ENCODE results near the gene LTN1.
"Not testable (repeated sequence)": the region's sequence is repeated elsewhere in the genome, so short reads cannot be mapped to it uniquely, and the experiment has no call there.

The LTN1 gene

GRCh38 chr21:28932717-28933116 is 60.0 kb downstream of the LTN1 start:
- no peaks in the 10 kb centered on the region for H3K27me3 ChIP-seq (ENCODE audit: control insufficient read depth, insufficient read depth, low read length)
- H3K36me3 ChIP-seq (ENCODE audit: control insufficient read depth, insufficient read depth, low read length): no peaks in the 10 kb centered on the region
- no peak for DNase-seq (ENCODE audit: low read depth, low spot score)
- no peak overlapping the region for H3K4me3 ChIP-seq (ENCODE audit: low read length)
- H3K9me3 ChIP-seq (ENCODE audit: control insufficient read depth, insufficient read depth, low read length): no peaks in the 10 kb centered on the region
- H3K4me1 ChIP-seq (ENCODE audit: control insufficient read depth, insufficient read depth, low read length): no peaks in the 10 kb centered on the region
- no CpG with 5 or more reads among the region's 2 CpGs for WGBS (ENCODE audit: insufficient coverage, insufficient read length)
- H3K27ac ChIP-seq (ENCODE audit: low read length): no peak overlapping the region

GRCh38 chr21:28931708-28932372 is 60.8 kb downstream of the LTN1 start:
- H3K4me1 ChIP-seq (ENCODE audit: control insufficient read depth, insufficient read depth, low read length); H3K4me3 ChIP-seq (ENCODE audit: low read length); H3K27me3 ChIP-seq (ENCODE audit: control insufficient read depth, insufficient read depth, low read length); H3K36me3 ChIP-seq (ENCODE audit: control insufficient read depth, insufficient read depth, low read length); H3K27ac ChIP-seq (ENCODE audit: low read length); H3K9me3 ChIP-seq (ENCODE audit: control insufficient read depth, insufficient read depth, low read length); DNase-seq (ENCODE audit: low read depth, low spot score): not testable (repeated sequence)
- WGBS (ENCODE audit: insufficient coverage, insufficient read length): no CpG with 5 or more reads among the region's 6 CpGs

- Histone ChIP-seq H3K27ac (ENCODE audit: low read length) (no peak overlapping the region), H3K4me1 (ENCODE audit: control insufficient read depth, insufficient read depth, low read length) (no peaks in the 10 kb centered on the region), H3K36me3 (ENCODE audit: control insufficient read depth, insufficient read depth, low read length) (no peaks in the 10 kb centered on the region), H3K4me3 (ENCODE audit: low read length) (no peak overlapping the region), H3K9me3 (ENCODE audit: control insufficient read depth, insufficient read depth, low read length) (no peaks in the 10 kb centered on the region), H3K27me3 (ENCODE audit: control insufficient read depth, insufficient read depth, low read length) (no peaks in the 10 kb centered on the region)
- DNase-seq (ENCODE audit: low read depth, low spot score): no peak
- WGBS (ENCODE audit: insufficient coverage, insufficient read length): no CpG with 5 or more reads among the region's 3 CpGs
Observed at GRCh38 chr21:28928578-28929420, 63.9 kb downstream of the LTN1 start.

GRCh38 chr21:28927130-28927529 is 65.5 kb downstream of the LTN1 start:
- no peak overlapping the region for H3K27ac ChIP-seq (ENCODE audit: low read length)
- DNase-seq (ENCODE audit: low read depth, low spot score): no peak
- H3K4me1 ChIP-seq (ENCODE audit: control insufficient read depth, insufficient read depth, low read length): peaks cover 2% of the 10 kb centered on the region; the same call in 1 of the 2 replicates
- H3K9me3 ChIP-seq (ENCODE audit: control insufficient read depth, insufficient read depth, low read length): no peaks in the 10 kb centered on the region
- H3K27me3 ChIP-seq (ENCODE audit: control insufficient read depth, insufficient read depth, low read length): no peaks in the 10 kb centered on the region
- WGBS (ENCODE audit: insufficient coverage, insufficient read length): no CpG with 5 or more reads among the region's 1 CpG
- no peaks in the 10 kb centered on the region for H3K36me3 ChIP-seq (ENCODE audit: control insufficient read depth, insufficient read depth, low read length)
- no peak overlapping the region for H3K4me3 ChIP-seq (ENCODE audit: low read length)

GRCh38 chr21:28923439-28923975 is 69.2 kb downstream of the LTN1 start:
- Histone ChIP-seq H3K9me3 (ENCODE audit: control insufficient read depth, insufficient read depth, low read length) (no peaks in the 10 kb centered on the region), H3K36me3 (ENCODE audit: control insufficient read depth, insufficient read depth, low read length) (no peaks in the 10 kb centered on the region), H3K27me3 (ENCODE audit: control insufficient read depth, insufficient read depth, low read length) (no peaks in the 10 kb centered on the region), H3K4me1 (ENCODE audit: control insufficient read depth, insufficient read depth, low read length) (peaks cover 2% of the 10 kb centered on the region; the same call in 1 of the 2 replicates), H3K4me3 (ENCODE audit: low read length) (no peak overlapping the region), H3K27ac (ENCODE audit: low read length) (no peak overlapping the region)
- DNase-seq (ENCODE audit: low read depth, low spot score): no peak

- peaks cover 2% of the 10 kb centered on the region; the same call in 1 of the 2 replicates for H3K4me1 ChIP-seq (ENCODE audit: control insufficient read depth, insufficient read depth, low read length)
- DNase-seq (ENCODE audit: low read depth, low spot score): peak; percentile 72
- H3K27me3 ChIP-seq (ENCODE audit: control insufficient read depth, insufficient read depth, low read length): no peaks in the 10 kb centered on the region
- no peak overlapping the region for H3K4me3 ChIP-seq (ENCODE audit: low read length)
- no CpG with 5 or more reads among the region's 7 CpGs for WGBS (ENCODE audit: insufficient coverage, insufficient read length)
- no peaks in the 10 kb centered on the region for H3K9me3 ChIP-seq (ENCODE audit: control insufficient read depth, insufficient read depth, low read length)
- H3K27ac ChIP-seq (ENCODE audit: low read length): no peak overlapping the region
- H3K36me3 ChIP-seq (ENCODE audit: control insufficient read depth, insufficient read depth, low read length): no peaks in the 10 kb centered on the region
Observed at GRCh38 chr21:28922368-28922767, 70.3 kb downstream of the LTN1 start.

- 100% methylated on average over 1 of the region's 4 CpGs for WGBS (ENCODE audit: insufficient coverage, insufficient read length)
- no peak overlapping the region for H3K4me3 ChIP-seq (ENCODE audit: low read length)
- H3K4me1 ChIP-seq (ENCODE audit: control insufficient read depth, insufficient read depth, low read length): no peaks in the 10 kb centered on the region
- H3K27me3 ChIP-seq (ENCODE audit: control insufficient read depth, insufficient read depth, low read length): no peaks in the 10 kb centered on the region
- no peak for DNase-seq (ENCODE audit: low read depth, low spot score)
- no peaks in the 10 kb centered on the region for H3K9me3 ChIP-seq (ENCODE audit: control insufficient read depth, insufficient read depth, low read length)
- no peaks in the 10 kb centered on the region for H3K36me3 ChIP-seq (ENCODE audit: control insufficient read depth, insufficient read depth, low read length)
- H3K27ac ChIP-seq (ENCODE audit: low read length): no peak overlapping the region
Observed at GRCh38 chr21:28916150-28916893, 76.4 kb downstream of the LTN1 start.

GRCh38 chr21:28913071-28913470 is 79.6 kb downstream of the LTN1 start:
- Histone ChIP-seq H3K4me3 (ENCODE audit: low read length) (no peak overlapping the region), H3K27ac (ENCODE audit: low read length) (no peak overlapping the region), H3K4me1 (ENCODE audit: control insufficient read depth, insufficient read depth, low read length) (no peaks in the 10 kb centered on the region), H3K9me3 (ENCODE audit: control insufficient read depth, insufficient read depth, low read length) (no peaks in the 10 kb centered on the region), H3K36me3 (ENCODE audit: control insufficient read depth, insufficient read depth, low read length) (no peaks in the 10 kb centered on the region), H3K27me3 (ENCODE audit: control insufficient read depth, insufficient read depth, low read length) (no peaks in the 10 kb centered on the region)
- no CpG with 5 or more reads among the region's 2 CpGs for WGBS (ENCODE audit: insufficient coverage, insufficient read length)
- DNase-seq (ENCODE audit: low read depth, low spot score): no peak

- H3K4me3 ChIP-seq (ENCODE audit: low read length): no peak overlapping the region
- no CpG with 5 or more reads among the region's 4 CpGs for whole genome bisulfite sequencing (ENCODE audit: insufficient coverage, insufficient read length)
- H3K9me3 ChIP-seq (ENCODE audit: control insufficient read depth, insufficient read depth, low read length): no peaks in the 10 kb centered on the region
- DNase-seq (ENCODE audit: low read depth, low spot score): no peak
- H3K4me1 ChIP-seq (ENCODE audit: control insufficient read depth, insufficient read depth, low read length): no peaks in the 10 kb centered on the region
- no peak overlapping the region for H3K27ac ChIP-seq (ENCODE audit: low read length)
- no peaks in the 10 kb centered on the region for H3K27me3 ChIP-seq (ENCODE audit: control insufficient read depth, insufficient read depth, low read length)
- no peaks in the 10 kb centered on the region for H3K36me3 ChIP-seq (ENCODE audit: control insufficient read depth, insufficient read depth, low read length)
Observed at GRCh38 chr21:28910280-28910887, 82.3 kb downstream of the LTN1 start.

GRCh38 chr21:28908351-28908750 is 84.3 kb downstream of the LTN1 start:
- no CpG with 5 or more reads among the region's 8 CpGs for WGBS (ENCODE audit: insufficient coverage, insufficient read length)
- no peak for DNase-seq (ENCODE audit: low read depth, low spot score)

More at GRCh38 chr21:28908351-28908750, 84.3 kb downstream of the LTN1 start:
- H3K36me3 ChIP-seq (ENCODE audit: control insufficient read depth, insufficient read depth, low read length): no peaks in the 10 kb centered on the region; the same call in 1 of the 2 replicates
- H3K9me3 ChIP-seq (ENCODE audit: control insufficient read depth, insufficient read depth, low read length): no peaks in the 10 kb centered on the region
- H3K4me1 ChIP-seq (ENCODE audit: control insufficient read depth, insufficient read depth, low read length): no peaks in the 10 kb centered on the region
- no peaks in the 10 kb centered on the region for H3K27me3 ChIP-seq (ENCODE audit: control insufficient read depth, insufficient read depth, low read length)
- H3K27ac ChIP-seq (ENCODE audit: low read length): no peak overlapping the region
- H3K4me3 ChIP-seq (ENCODE audit: low read length): no peak overlapping the region

Measured in iPS DF 6.9 (cell line).